SK-N-SH treated with all-trans-retinoic acid at 6 μM for 48 hours (cell line): Measurements from ENCODE around the gene EIF2D.

Experiments
- ARNTL ChIP-seq: fragments of 450-650 bp; formaldehyde crosslinking; IDR thresholded peaks from 2 replicates; pipeline ENCODE4 v1.5.0; 2020; ENCODE audit warnings: low read depth, mild to moderate bottlenecking, moderate library complexity, borderline replicate concordance
- CSRNP3 ChIP-seq: fragments of 250-450 bp; sonication (Bioruptor Pico); IDR thresholded peaks from 2 replicates; pipeline ENCODE4 v1.5.1; 2021; ENCODE audit warnings: mild to moderate bottlenecking, moderate library complexity
- PATZ1 ChIP-seq: fragments of 250-450 bp; sonication (Bioruptor Pico); IDR thresholded peaks from 2 replicates; pipeline ENCODE4 v1.8.0; 2020; ENCODE audit warnings: mild to moderate bottlenecking, moderate library complexity, borderline replicate concordance
- PPARA ChIP-seq: fragments of 250-450 bp; sonication (Bioruptor Pico); IDR thresholded peaks from 2 replicates; pipeline ENCODE4 v1.5.0; 2020; ENCODE audit warnings: mild to moderate bottlenecking, borderline replicate concordance

GRCh38 chr1:206577626-206578025, 34.6 kb downstream of the EIF2D start:
- no peak for TF ChIP-seq CSRNP3
- TF ChIP-seq ARNTL (CRISPR knock-in tag), result no peak
- no peak for TF ChIP-seq PATZ1 (CRISPR knock-in tag)
- no peak for TF ChIP-seq PPARA (CRISPR knock-in tag)
